Smooth muscle cell of the brain vasculature (primary cell): ENCODE results near the gene CTU2.

ENCODE experiments used
- DNase-seq: peaks from one replicate; pipeline ENCODE4 v3.0.0-alpha.2; 2012; ENCODE audit warnings: low read depth, low spot score

Gene CTU2

GRCh38 chr16:88681709-88682451 lies 24.4 kb upstream of the CTU2 start:
- DNase-seq, result no peak

GRCh38 chr16:88684569-88685155 lies 21.6 kb upstream of the CTU2 start:
- no peak for DNase-seq

- no peak for DNase-seq
Observed at GRCh38 chr16:88685156-88686061, 20.9 kb upstream of the CTU2 start.

GRCh38 chr16:88686062-88686438 lies 20.3 kb upstream of the CTU2 start:
- no peak for DNase-seq

- DNase-seq, result no peak
Observed at GRCh38 chr16:88686439-88687253, 19.7 kb upstream of the CTU2 start, which contains the start of gene SNAI3. Gene SNAI3 (minus strand): TSS chr16:88686507. CDS start chr16:88686406, 101 bp downstream.

GRCh38 chr16:88687254-88687576 lies 19.1 kb upstream of the CTU2 start:
- no peak for DNase-seq

GRCh38 chr16:88687676-88688012 lies 18.7 kb upstream of the CTU2 start:
- no peak for DNase-seq

- no peak for DNase-seq
Observed at GRCh38 chr16:88688013-88688778, 18.1 kb upstream of the CTU2 start.

GRCh38 chr16:88690341-88691128 lies 15.8 kb upstream of the CTU2 start:
- no peak for DNase-seq

GRCh38 chr16:88691129-88691813 lies 15.0 kb upstream of the CTU2 start:
- no peak for DNase-seq

- no peak for DNase-seq
Observed at GRCh38 chr16:88691924-88692560, 14.3 kb upstream of the CTU2 start.

- DNase-seq, result no peak
Observed at GRCh38 chr16:88692861-88693260, 13.4 kb upstream of the CTU2 start.

- no peak for DNase-seq
Observed at GRCh38 chr16:88693420-88694177, 12.7 kb upstream of the CTU2 start.

- DNase-seq, result no peak
Observed at GRCh38 chr16:88694221-88695087, 11.8 kb upstream of the CTU2 start.

- DNase-seq, result no peak
Observed at GRCh38 chr16:88695218-88695617, 11.1 kb upstream of the CTU2 start.

GRCh38 chr16:88695753-88696152 lies 10.6 kb upstream of the CTU2 start:
- no peak for DNase-seq

GRCh38 chr16:88696441-88696840 lies 9.9 kb upstream of the CTU2 start:
- no peak for DNase-seq
